ENCODE measurements around the gene PLK4.

- TF ChIP-seq HMGXB4 (CRISPR knock-in tag; IDR thresholded peaks at IDR 0.05; ENCODE audit: borderline replicate concordance): no peak
- TF ChIP-seq MAX (IDR thresholded peaks at IDR 0.05): no peak
- TF ChIP-seq CTCF (IDR thresholded peaks at IDR 0.05): no peak
- no peak for TF ChIP-seq RFX5 (IDR thresholded peaks at IDR 0.05)
- TF ChIP-seq RCOR1 (IDR thresholded peaks at IDR 0.05; ENCODE audit: low read depth, low read length): no peak
- TF ChIP-seq HDAC2 (IDR thresholded peaks at IDR 0.05): no peak
- no peak for TF ChIP-seq SMC3 (IDR thresholded peaks at IDR 0.05)
- TF ChIP-seq CEBPB (IDR thresholded peaks at IDR 0.05): no peak
- no peak for TF ChIP-seq REST (IDR thresholded peaks at IDR 0.05)
- TF ChIP-seq EP300 (IDR thresholded peaks at IDR 0.05): no peak
- no peak for TF ChIP-seq MAFK (IDR thresholded peaks at IDR 0.05; ENCODE audit: partially characterized antibody)
Measured at GRCh38 chr4:127852661-127853060, 28.0 kb upstream of the PLK4 start.

All from A549 (cell line).